H1 (cell line): ENCODE measurements around the gene TLR7. TPM values are rescaled to one million over a fixed set of nuclear protein-coding genes. Genes with fewer than 3 reads are reported as not detected.

Experiments
- CTCF ChIA-PET: fragments of 300-600 bp; sonication (Branson Sonifier 250); formaldehyde crosslinking; loops from one replicate; lab custom pipeline; 2021; ENCODE audit not compliant: partially characterized antibody; lab: Charles Lee
- POLR2A ChIA-PET: fragments of 300-600 bp; sonication (Branson Sonifier 250); formaldehyde crosslinking; loops from one replicate; lab custom pipeline; 2021; ENCODE audit warnings: inconsistent platforms; ENCODE audit not compliant: partially characterized antibody; lab: Charles Lee
- DNase-seq, 2 experiments: peaks; one replicate each; pipeline versions ENCODE4 v3.0.0 to v3.0.0-alpha.2; 2010 to 2022; ENCODE audit warnings: low spot score in 2 of 2, low read depth in 1 of 2, mixed read lengths in 1 of 2
- FAIRE-seq: peaks from 2 replicates; lab custom pipeline; 2011; peaks lifted over from hg19 to GRCh38; lab: Jason Lieb, UNC
- H2AFZ ChIP-seq: 2 replicates; pipeline ENCODE4 v1.8.1; 2012; ENCODE audit warnings: low read length, inconsistent platforms
- H2AK5ac ChIP-seq: 2 replicates; pipeline ENCODE4 v1.6.1; 2013; ENCODE audit warnings: low read depth, low read length
- H2BK120ac ChIP-seq: replicated peaks from 2 replicates; pipeline ENCODE3; 2013; ENCODE audit warnings: low read depth, low read length, inconsistent platforms
- H2BK12ac ChIP-seq: 2 replicates; pipeline ENCODE4 v1.6.1; 2013; ENCODE audit warnings: low read depth, low read length
- H2BK15ac ChIP-seq: 2 replicates; pipeline ENCODE4 v1.6.1; 2013; ENCODE audit warnings: low read length
- H2BK20ac ChIP-seq: 2 replicates; pipeline ENCODE4 v1.6.1; 2013; ENCODE audit warnings: low read length
- H2BK5ac ChIP-seq: 2 replicates; pipeline ENCODE4 v1.6.1; 2013; ENCODE audit warnings: low read depth, low read length
- H3K14ac ChIP-seq: 2 replicates; pipeline ENCODE4 v1.6.1; 2013; ENCODE audit warnings: inconsistent platforms; ENCODE audit not compliant: insufficient read length
- H3K18ac ChIP-seq: 2 replicates; pipeline ENCODE4 v1.6.1; 2013; ENCODE audit warnings: low read length; ENCODE audit errors: extremely low read depth
- H3K23ac ChIP-seq: 2 replicates; pipeline ENCODE4 v1.6.1; 2013; ENCODE audit warnings: inconsistent platforms; ENCODE audit not compliant: insufficient read length
- H3K23me2 ChIP-seq: 2 replicates; pipeline ENCODE4 v1.6.1; 2013; ENCODE audit warnings: low read depth, low read length
- H3K27ac ChIP-seq: 2 replicates; pipeline ENCODE4 v1.6.1; 2011; ENCODE audit warnings: low read depth, low read length, inconsistent platforms
- H3K27me3 ChIP-seq, 4 experiments: replicated peaks in 1 of 4; 1 replicate in 1 of 4; 2 replicates in 3 of 4; pipeline versions ENCODE4 v1.6.1 to v1.8.1; 2011 to 2013; ENCODE audit warnings: low read length in 3 of 4, mild to moderate bottlenecking in 3 of 4, inconsistent platforms in 2 of 4, mixed read lengths in 2 of 4, moderate library complexity in 1 of 4; ENCODE audit not compliant: control insufficient read depth in 3 of 4, insufficient read depth in 3 of 4; ENCODE audit errors: extremely low read depth in 1 of 4
- H3K36me3 ChIP-seq, 4 experiments: 2 replicates each; pipeline versions ENCODE4 v1.6.1 to v1.8.1; 2011 to 2013; ENCODE audit warnings: mild to moderate bottlenecking in 4 of 4, low read length in 3 of 4, moderate library complexity in 2 of 4, control low read depth in 1 of 4, inconsistent platforms in 1 of 4; ENCODE audit not compliant: insufficient read depth in 4 of 4, control insufficient read depth in 2 of 4
- H3K4ac ChIP-seq: replicated peaks from 2 replicates; pipeline ENCODE3; 2013; ENCODE audit warnings: low read length, low read depth, mixed read lengths, inconsistent platforms; ENCODE audit not compliant: insufficient read length
- H3K4me1 ChIP-seq, 4 experiments: replicated peaks in 1 of 4; 1 replicate in 1 of 4; 2 replicates in 3 of 4; pipeline versions ENCODE4 v1.6.1 to v1.8.1; 2011 to 2013; ENCODE audit warnings: low read length in 3 of 4, inconsistent platforms in 2 of 4, mixed read lengths in 1 of 4; ENCODE audit not compliant: insufficient read depth in 4 of 4, control insufficient read depth in 3 of 4
- H3K4me2 ChIP-seq, 2 experiments: 2 replicates each; pipeline versions ENCODE4 v1.6.1 to v1.8.1; 2011 to 2013; ENCODE audit warnings: low read depth in 2 of 2, low read length in 2 of 2, control low read depth in 1 of 2, inconsistent platforms in 1 of 2, mild to moderate bottlenecking in 1 of 2; ENCODE audit not compliant: insufficient read depth in 1 of 2
- H3K4me3 ChIP-seq, 4 experiments: fragments of 200-600, 300-600 bp in 1 of 4; sonication (generic), shearing (Covaris generic), sonication (Bioruptor Twin) in 1 of 4; 2 replicates each; pipeline versions ENCODE4 v1.5.1 to v1.8.1; 2011 to 2016; ENCODE audit warnings: low read length in 4 of 4, low read depth in 3 of 4, control low read depth in 2 of 4, inconsistent platforms in 2 of 4, mild to moderate bottlenecking in 2 of 4, mixed read lengths in 1 of 4, moderate library complexity in 1 of 4; ENCODE audit not compliant: insufficient read depth in 2 of 4; ENCODE audit errors: extremely low read depth in 1 of 4
- H3K56ac ChIP-seq: replicated peaks from 2 replicates; pipeline ENCODE3; 2013; ENCODE audit warnings: low read depth, mild to moderate bottlenecking, mixed read lengths, low read length, inconsistent platforms; ENCODE audit not compliant: insufficient read length
- H3K79me1 ChIP-seq: 2 replicates; pipeline ENCODE4 v1.6.1; 2013; ENCODE audit warnings: low read depth, low read length, control low read depth
- H3K79me2 ChIP-seq, 2 experiments: 2 replicates each; pipeline versions ENCODE4 v1.6.1 to v1.8.1; 2012 to 2013; ENCODE audit warnings: low read length in 2 of 2, mild to moderate bottlenecking in 2 of 2, inconsistent platforms in 1 of 2; ENCODE audit not compliant: insufficient read depth in 2 of 2, control insufficient read depth in 1 of 2
- H3K9ac ChIP-seq, 4 experiments: replicated peaks in 1 of 4; 1 replicate in 1 of 4; 2 replicates in 3 of 4; pipeline versions ENCODE4 v1.6.1 to v1.8.1; 2011 to 2013; ENCODE audit warnings: low read depth in 3 of 4, low read length in 3 of 4, control low read depth in 2 of 4, mild to moderate bottlenecking in 2 of 4, moderate library complexity in 2 of 4, inconsistent platforms in 1 of 4; ENCODE audit errors: extremely low read depth in 1 of 4
- H3K9me3 ChIP-seq, 2 experiments: 2 replicates each; pipeline versions ENCODE4 v1.6.1 to v1.8.1; 2012 to 2013; ENCODE audit warnings: mild to moderate bottlenecking in 2 of 2, moderate library complexity in 2 of 2, control low read depth in 1 of 2, inconsistent platforms in 1 of 2, low read depth in 1 of 2, low read length in 1 of 2, mixed read lengths in 1 of 2; ENCODE audit not compliant: insufficient read depth in 2 of 2
- H4K20me1 ChIP-seq, 2 experiments: replicated peaks in 1 of 2; 2 replicates each; pipeline versions ENCODE3 to v1.8.1; 2011 to 2013; ENCODE audit warnings: inconsistent platforms in 2 of 2, low read length in 2 of 2, mild to moderate bottlenecking in 1 of 2; ENCODE audit not compliant: insufficient read depth in 2 of 2, control insufficient read depth in 1 of 2
- H4K5ac ChIP-seq: 2 replicates; pipeline ENCODE4 v1.6.1; 2013; ENCODE audit warnings: low read length, low read depth, mixed read lengths, inconsistent platforms; ENCODE audit not compliant: insufficient read length
- H4K8ac ChIP-seq: 2 replicates; pipeline ENCODE4 v1.8.0; 2013; ENCODE audit warnings: mild to moderate bottlenecking, moderate library complexity, low read length, inconsistent platforms; ENCODE audit not compliant: insufficient read depth; ENCODE audit errors: extremely low read depth
- H4K91ac ChIP-seq: replicated peaks from 2 replicates; pipeline ENCODE3; 2013; ENCODE audit warnings: low read length, mixed read lengths, inconsistent platforms; ENCODE audit not compliant: insufficient read length
- KDM1A ChIP-seq: fragments of 200-600, 300-600 bp; sonication (generic); IDR thresholded peaks from 2 replicates; pipeline ENCODE4 v1.7.1; 2016; ENCODE audit warnings: mild to moderate bottlenecking, low read length, borderline replicate concordance
- RXRA ChIP-seq: IDR thresholded peaks from 2 replicates; pipeline ENCODE4 v1.6.1; 2011; ENCODE audit warnings: low read depth, mild to moderate bottlenecking, low read length, moderate library complexity; ENCODE audit not compliant: insufficient read depth
- SUZ12 ChIP-seq: fragments of 200-600 bp; sonication (generic); IDR thresholded peaks from 2 replicates; pipeline ENCODE4 v1.6.1; 2012; ENCODE audit warnings: mild to moderate bottlenecking, inconsistent platforms, low read length, moderate library complexity, mixed read lengths
- WGBS, 2 experiments: shearing (Covaris generic) in 1 of 2; methylation state at CpG; one replicate each; pipeline versions ENCODE4 v1.1.6 to v1.1.7; 2013 to 2015; ENCODE audit warnings: low lambda C conversion rate in 2 of 2, mixed read lengths in 2 of 2, inconsistent platforms in 1 of 2, low coverage in 1 of 2, missing lambda C conversion rate in 1 of 2; ENCODE audit not compliant: insufficient replicate concordance in 2 of 2, insufficient coverage in 1 of 2, insufficient read length in 1 of 2; ENCODE audit errors: extremely low coverage in 1 of 2, missing lambda C conversion rate in 1 of 2; 5-methylcytosine and 5-hydroxymethylcytosine counted together
- polyA plus RNA-seq, 7 experiments: library from polyadenylated mRNA; depleted of rRNA in 3 of 7; stranded (reverse) in 5 of 7; unstranded in 2 of 7; fragments of >200 nt in 5 of 7; fragments of 200-250 nt in 2 of 7; gene quantifications; 1 replicate in 5 of 7; 2 replicates in 1 of 7; 4 replicates in 1 of 7; pipeline versions ENCODE4 v1.2.1 to v1.2.3, GENCODE V29; 2011 to 2013; ENCODE audit warnings: missing spikeins in 2 of 7, mixed read lengths in 2 of 7
- total RNA-seq: library from RNA; stranded (reverse); fragmentation: NEBNext Ultra II Directional; extraction: Animal tissue kit (Norgen Biotek cat#: 25700); gene quantifications from 2 replicates; pipeline ENCODE4 v1.2.1, GENCODE V29; 2021
- TF ChIP-seq, protein P1 (sequence below): IDR thresholded peaks from 2 replicates; pipeline ENCODE4 v1.6.1; 2011; ENCODE audit warnings: low read length, improper control_type of control experiment

Gene TLR7
- total and polyA plus RNA-seq, 2 of the 8 experiments (the other 6 are each of a cell fraction or from before 2014, with no cell fraction given) = 0.02 TPM; not detected in 1

DNA sequence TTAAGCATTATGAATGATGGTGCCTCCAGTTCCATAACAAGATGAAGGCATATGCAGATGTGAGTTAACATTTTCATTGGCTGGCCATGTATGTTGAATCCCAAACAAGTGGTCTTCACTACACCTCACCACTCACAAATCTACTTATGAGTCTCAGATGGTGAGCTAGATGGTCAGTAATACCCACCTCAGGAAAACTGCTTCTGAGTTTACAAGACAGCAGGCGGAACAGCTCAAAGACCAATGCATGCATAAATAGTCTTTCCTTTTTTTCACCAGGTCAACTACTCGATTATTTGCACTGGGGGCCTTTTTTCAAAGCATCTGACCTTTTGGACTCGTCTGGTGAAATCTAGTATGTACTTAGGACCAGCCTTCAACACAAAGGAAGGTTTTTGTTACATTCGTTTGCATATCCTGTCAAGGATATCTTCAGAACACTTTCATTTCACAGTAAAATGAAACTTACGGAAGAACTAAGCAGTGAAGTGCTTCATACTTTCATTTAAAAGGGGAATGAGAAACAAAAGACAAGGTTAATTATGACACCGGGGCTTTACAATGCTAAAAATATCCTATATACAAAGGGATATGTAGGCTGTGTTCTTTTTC, 23.1 kb upstream of the TLR7 start:
- H2AFZ ChIP-seq = no peak overlapping the region
- no peak overlapping the region for H3K4ac ChIP-seq
- no peak overlapping the region for H3K4me2 ChIP-seq
- H3K23ac ChIP-seq = no peak overlapping the region
- DNase-seq (no peak), FAIRE-seq (peak; percentile 39)
- H3K14ac ChIP-seq = no peak overlapping the region
- no peak overlapping the region for H2BK120ac ChIP-seq
- no peaks in the 10 kb centered on the region for H3K79me2 ChIP-seq
- H3K4me3 ChIP-seq = no peak overlapping the region
- no peak overlapping the region for H4K8ac ChIP-seq
- H2BK12ac ChIP-seq = no peak overlapping the region
- no peak overlapping the region for H2BK5ac ChIP-seq
- H2BK20ac ChIP-seq = no peak overlapping the region
- H3K9ac ChIP-seq = no peak overlapping the region
- H3K18ac ChIP-seq = no peak overlapping the region; the same call in 1 of the 2 replicates
- H4K5ac ChIP-seq = no peak overlapping the region
- H3K36me3 ChIP-seq = no peaks in the 10 kb centered on the region
- no peak overlapping the region for H3K27ac ChIP-seq
- 80% methylated on average over 6 of the region's 6 CpGs; no CpG with 5 or more reads in 1 of the 2 experiments for whole genome bisulfite sequencing, 2 experiments
- H2BK15ac ChIP-seq = no peak overlapping the region
- no peaks in the 10 kb centered on the region for H3K23me2 ChIP-seq
- no peaks in the 10 kb centered on the region for H3K9me3 ChIP-seq
- no peaks in the 10 kb centered on the region for H3K4me1 ChIP-seq
- H2AK5ac ChIP-seq = no peak overlapping the region
- ChIA-PET CTCF (no interaction called here), POLR2A (no interaction called here)
- H4K20me1 ChIP-seq = no peaks in the 10 kb centered on the region
- H3K79me1 ChIP-seq = no peaks in the 10 kb centered on the region
- H3K56ac ChIP-seq = no peak overlapping the region
- TF ChIP-seq, protein P1, sequence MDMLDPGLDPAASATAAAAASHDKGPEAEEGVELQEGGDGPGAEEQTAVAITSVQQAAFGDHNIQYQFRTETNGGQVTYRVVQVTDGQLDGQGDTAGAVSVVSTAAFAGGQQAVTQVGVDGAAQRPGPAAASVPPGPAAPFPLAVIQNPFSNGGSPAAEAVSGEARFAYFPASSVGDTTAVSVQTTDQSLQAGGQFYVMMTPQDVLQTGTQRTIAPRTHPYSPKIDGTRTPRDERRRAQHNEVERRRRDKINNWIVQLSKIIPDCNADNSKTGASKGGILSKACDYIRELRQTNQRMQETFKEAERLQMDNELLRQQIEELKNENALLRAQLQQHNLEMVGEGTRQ = no peak
- TF ChIP-seq SUZ12 (no peak), RXRA (no peak), KDM1A (no peak)
- H4K91ac ChIP-seq = no peak overlapping the region
- H3K27me3 ChIP-seq = no peaks in the 10 kb centered on the region
